ENCODE measurements around the gene PIK3C2A. TPM values are rescaled to one million over a fixed set of nuclear protein-coding genes. Genes with fewer than 3 reads are reported as not detected.

Gene PIK3C2A
- total and polyA plus RNA-seq, 2 of the 13 experiments (the other 11 are each of a cell fraction or from before 2014, with no cell fraction given) = 27.5 to 49.9 TPM

DNA sequence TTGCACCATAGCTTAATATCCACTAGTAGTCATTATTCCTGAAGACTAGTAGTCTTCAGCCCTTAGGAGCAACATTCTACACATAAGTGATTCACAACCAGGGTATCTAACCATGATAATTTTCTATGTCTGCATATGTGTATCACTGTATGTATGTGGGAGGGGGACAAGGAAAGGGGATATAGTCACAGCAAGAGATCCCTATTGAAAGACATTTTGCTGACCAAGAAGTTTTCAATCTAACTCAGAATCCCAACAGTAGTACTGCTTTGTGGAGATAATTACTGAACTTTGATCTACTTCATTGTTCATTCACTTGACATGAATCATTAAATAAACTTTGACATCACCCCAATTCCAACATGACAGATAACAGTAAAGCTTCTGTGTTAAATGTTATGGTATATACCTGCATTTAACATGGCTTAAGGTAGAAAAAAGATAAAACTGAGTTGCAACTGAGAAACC is 10.3 kb downstream of the PIK3C2A start (continued):
- TF ChIP-seq ZNF142 (CRISPR knock-in tag; IDR thresholded peaks at IDR 0.05) (no peak), ZSCAN9 (CRISPR knock-in tag; IDR thresholded peaks at IDR 0.05; ENCODE audit: borderline replicate concordance) (no peak), ZXDC (CRISPR knock-in tag; IDR thresholded peaks at IDR 0.05) (no peak), IRF1 (CRISPR knock-in tag; IDR thresholded peaks at IDR 0.05; ENCODE audit: low read depth) (no peak), FOXJ3 (CRISPR knock-in tag; IDR thresholded peaks at IDR 0.05; ENCODE audit: borderline replicate concordance) (no peak), TARDBP (CRISPR knock-in tag; IDR thresholded peaks at IDR 0.05) (no peak), TCF7L2 (IDR thresholded peaks at IDR 0.05; ENCODE audit: low read depth, low read length) (no peak), FOXO1 (CRISPR knock-in tag; IDR thresholded peaks at IDR 0.05) (no peak), MTA1 (CRISPR knock-in tag; IDR thresholded peaks at IDR 0.05; ENCODE audit: borderline replicate concordance) (no peak), TSC22D2 (CRISPR knock-in tag; IDR thresholded peaks at IDR 0.05; ENCODE audit: borderline replicate concordance) (no peak), ZNF549 (CRISPR knock-in tag; IDR thresholded peaks at IDR 0.05) (no peak), ZNF776 (CRISPR knock-in tag; IDR thresholded peaks at IDR 0.05) (no peak), NFE2 (CRISPR knock-in tag; IDR thresholded peaks at IDR 0.05) (no peak), ZNF275 (CRISPR knock-in tag; IDR thresholded peaks at IDR 0.05; ENCODE audit: borderline replicate concordance) (no peak), ZMYM2 (CRISPR knock-in tag; IDR thresholded peaks at IDR 0.05) (no peak)
- TF ChIP-seq, protein P1, sequence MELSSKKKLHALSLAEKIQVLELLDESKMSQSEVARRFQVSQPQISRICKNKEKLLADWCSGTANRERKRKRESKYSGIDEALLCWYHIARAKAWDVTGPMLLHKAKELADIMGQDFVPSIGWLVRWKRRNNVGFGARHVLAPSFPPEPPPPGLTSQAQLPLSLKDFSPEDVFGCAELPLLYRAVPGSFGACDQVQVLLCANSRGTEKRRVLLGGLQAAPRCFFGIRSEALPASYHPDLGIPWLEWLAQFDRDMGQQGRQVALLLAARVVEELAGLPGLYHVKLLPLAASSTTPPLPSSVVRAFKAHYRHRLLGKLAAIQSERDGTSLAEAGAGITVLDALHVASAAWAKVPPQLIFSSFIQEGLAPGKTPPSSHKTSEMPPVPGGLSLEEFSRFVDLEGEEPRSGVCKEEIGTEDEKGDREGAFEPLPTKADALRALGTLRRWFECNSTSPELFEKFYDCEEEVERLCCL (CRISPR knock-in tag; IDR thresholded peaks at IDR 0.05; ENCODE audit: borderline replicate concordance) = no peak
- TF ChIP-seq, protein P2, sequence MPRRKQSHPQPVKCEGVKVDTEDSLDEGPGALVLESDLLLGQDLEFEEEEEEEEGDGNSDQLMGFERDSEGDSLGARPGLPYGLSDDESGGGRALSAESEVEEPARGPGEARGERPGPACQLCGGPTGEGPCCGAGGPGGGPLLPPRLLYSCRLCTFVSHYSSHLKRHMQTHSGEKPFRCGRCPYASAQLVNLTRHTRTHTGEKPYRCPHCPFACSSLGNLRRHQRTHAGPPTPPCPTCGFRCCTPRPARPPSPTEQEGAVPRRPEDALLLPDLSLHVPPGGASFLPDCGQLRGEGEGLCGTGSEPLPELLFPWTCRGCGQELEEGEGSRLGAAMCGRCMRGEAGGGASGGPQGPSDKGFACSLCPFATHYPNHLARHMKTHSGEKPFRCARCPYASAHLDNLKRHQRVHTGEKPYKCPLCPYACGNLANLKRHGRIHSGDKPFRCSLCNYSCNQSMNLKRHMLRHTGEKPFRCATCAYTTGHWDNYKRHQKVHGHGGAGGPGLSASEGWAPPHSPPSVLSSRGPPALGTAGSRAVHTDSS (CRISPR knock-in tag; conservative IDR thresholded peaks at IDR 0.05) = no peak

Data from HepG2 (cell line).